Osteocyte (in vitro differentiated cells): ENCODE data around the gene OR2L13. TPM values are rescaled to one million over a fixed set of nuclear protein-coding genes. Genes with fewer than 3 reads are reported as not detected.

Experiments used
- DNase-seq: peaks from one replicate; pipeline ENCODE4 v3.0.0; 2021; ENCODE audit warnings: mixed read lengths; ENCODE audit not compliant: unreplicated experiment; ENCODE audit errors: extremely low spot score
- H3K27ac Mint-ChIP-seq: one replicate; pipeline ENCODE4 v1.8.0; 2021; ENCODE audit warnings: mild to moderate bottlenecking, mixed read lengths; ENCODE audit not compliant: unreplicated experiment
- H3K27me3 Mint-ChIP-seq: one replicate; pipeline ENCODE4 v1.8.0; 2021; ENCODE audit warnings: mixed read lengths; ENCODE audit not compliant: unreplicated experiment
- H3K36me3 Mint-ChIP-seq: one replicate; pipeline ENCODE4 v1.8.0; 2021; ENCODE audit warnings: mixed read lengths; ENCODE audit not compliant: unreplicated experiment
- H3K4me1 Mint-ChIP-seq: one replicate; pipeline ENCODE4 v1.8.0; 2021; ENCODE audit warnings: mixed read lengths; ENCODE audit not compliant: unreplicated experiment
- H3K4me3 Mint-ChIP-seq: one replicate; pipeline ENCODE4 v1.8.0; 2021; ENCODE audit warnings: mild to moderate bottlenecking, moderate library complexity, mixed read lengths; ENCODE audit not compliant: unreplicated experiment
- H3K9me3 Mint-ChIP-seq: one replicate; pipeline ENCODE4 v1.8.0; 2021; ENCODE audit warnings: mixed read lengths; ENCODE audit not compliant: unreplicated experiment
- CTCF ChIP-seq: fragments of 200-600 bp; sonication (generic); IDR thresholded peaks from 2 replicates; pipeline ENCODE4 v1.5.0; 2021; ENCODE audit warnings: antibody characterized with exemption, mild to moderate bottlenecking, moderate library complexity
- total RNA-seq: library from RNA; stranded (reverse); gene quantifications from 2 replicates; pipeline ENCODE4 v1.2.1, GENCODE V29; 2021

The OR2L13 gene
- total RNA-seq, 1 donor from 2014 or later, result not detected

GRCh38 chr1:248111157-248111556, 16.2 kb downstream of the OR2L13 start:
- Mint-ChIP-seq H3K36me3 (peaks cover 4% of the 10 kb centered on the region), H3K9me3 (peaks cover 76% of the 10 kb centered on the region), H3K4me3 (no peak overlapping the region), H3K4me1 (no peaks in the 10 kb centered on the region), H3K27ac (no peak overlapping the region), H3K27me3 (no peaks in the 10 kb centered on the region)
- no peak for TF ChIP-seq CTCF
- no peak for DNase-seq

GRCh38 chr1:248114890-248115289, 19.9 kb downstream of the OR2L13 start:
- H3K4me3 Mint-ChIP-seq, result no peak overlapping the region

GRCh38 chr1:248127653-248128052, 32.7 kb downstream of the OR2L13 start:
- Mint-ChIP-seq H3K4me1 (no peaks in the 10 kb centered on the region), H3K27ac (no peak overlapping the region), H3K36me3 (no peaks in the 10 kb centered on the region), H3K27me3 (no peaks in the 10 kb centered on the region), H3K9me3 (peaks cover 66% of the 10 kb centered on the region), H3K4me3 (no peak overlapping the region)
- DNase-seq, result no peak
- TF ChIP-seq CTCF, result no peak

More at GRCh38 chr1:248114890-248115289, 19.9 kb downstream of the OR2L13 start:
- Mint-ChIP-seq H3K4me1 (no peaks in the 10 kb centered on the region), H3K36me3 (peaks cover 2% of the 10 kb centered on the region), H3K27ac (no peak overlapping the region), H3K9me3 (peaks cover 49% of the 10 kb centered on the region), H3K27me3 (no peaks in the 10 kb centered on the region)
- TF ChIP-seq CTCF, result no peak
- DNase-seq, result no peak

GRCh38 chr1:248136811-248137210, 41.8 kb downstream of the OR2L13 start:
- DNase-seq, result no peak
- no peaks in the 10 kb centered on the region for H3K27me3 Mint-ChIP-seq
- TF ChIP-seq CTCF, result no peak

GRCh38 chr1:248140846-248141245, 45.9 kb downstream of the OR2L13 start:
- TF ChIP-seq CTCF, result no peak
- Mint-ChIP-seq H3K9me3 (peaks cover 45% of the 10 kb centered on the region), H3K4me1 (no peaks in the 10 kb centered on the region), H3K36me3 (no peaks in the 10 kb centered on the region), H3K27ac (no peak overlapping the region), H3K27me3 (no peaks in the 10 kb centered on the region), H3K4me3 (no peak overlapping the region)
- no peak for DNase-seq

More at GRCh38 chr1:248136811-248137210, 41.8 kb downstream of the OR2L13 start:
- Mint-ChIP-seq H3K36me3 (no peaks in the 10 kb centered on the region), H3K9me3 (peaks cover 45% of the 10 kb centered on the region), H3K4me1 (no peaks in the 10 kb centered on the region), H3K27ac (no peak overlapping the region), H3K4me3 (no peak overlapping the region)
